ENCODE measurements around the gene CCDC40. TPM values are rescaled to one million over a fixed set of nuclear protein-coding genes. Genes with fewer than 3 reads are reported as not detected.

The CCDC40 gene
- total RNA-seq, 2 donors from 2014 or later: 21.7 to 38.9 TPM

- no peak overlapping the region for H3K27ac ChIP-seq (ENCODE audit: low read depth, low read length)
- peak; percentile 46 for DNase-seq
- 93% methylated on average over 7 to 16 of the region's 16 CpGs for WGBS, 2 experiments (ENCODE audit: insufficient coverage in 1 of 2, insufficient read length in 1 of 2)
- H3K4me1 ChIP-seq (ENCODE audit: control insufficient read depth, insufficient read depth, low read length): no peaks in the 10 kb centered on the region
- Mint-ChIP-seq H3K4me3 (no peak overlapping the region), H3K4me1 (peaks cover 3% of the 10 kb centered on the region), H3K27me3 (ENCODE audit: insufficient read depth) (peaks cover 7% of the 10 kb centered on the region), H3K27ac (no peak overlapping the region), H3K9me3 (no peaks in the 10 kb centered on the region), H3K36me3 (ENCODE audit: low read depth) (peaks cover 1% of the 10 kb centered on the region)
- TF ChIP-seq CTCF (conservative IDR thresholded peaks at IDR 0.05): no peak
- H3K27me3 ChIP-seq (ENCODE audit: control insufficient read depth, insufficient read depth, low read length, poor library complexity, severe bottlenecking): no peaks in the 10 kb centered on the region
- H3K4me3 ChIP-seq (ENCODE audit: low read length): no peak overlapping the region
- H3K9ac ChIP-seq (ENCODE audit: extremely low read depth, low read length, poor library complexity, severe bottlenecking): no peak overlapping the region
- H3K9me3 ChIP-seq (ENCODE audit: control insufficient read depth, low read length): no peaks in the 10 kb centered on the region
- H3K36me3 ChIP-seq (ENCODE audit: control insufficient read depth, insufficient read depth, low read length): no peaks in the 10 kb centered on the region
Measured at GRCh38 chr17:80095844-80096475, 59.5 kb downstream of the CCDC40 start.

- H3K4me1 Mint-ChIP-seq: peaks cover 3% of the 10 kb centered on the region
- Histone ChIP-seq H3K27ac (ENCODE audit: low read depth, low read length) (peak overlapping the region; percentile 63), H3K27me3 (ENCODE audit: control insufficient read depth, insufficient read depth, low read length, poor library complexity, severe bottlenecking) (no peaks in the 10 kb centered on the region), H3K36me3 (ENCODE audit: control insufficient read depth, insufficient read depth, low read length) (no peaks in the 10 kb centered on the region), H3K9me3 (ENCODE audit: control insufficient read depth, low read length) (no peaks in the 10 kb centered on the region), H3K4me1 (ENCODE audit: control insufficient read depth, insufficient read depth, low read length) (no peaks in the 10 kb centered on the region), H3K9ac (ENCODE audit: extremely low read depth, low read length, poor library complexity, severe bottlenecking) (no peak overlapping the region), H3K4me3 (ENCODE audit: low read length) (no peak overlapping the region)
- H3K36me3 Mint-ChIP-seq (ENCODE audit: low read depth): peaks cover 1% of the 10 kb centered on the region
- no peaks in the 10 kb centered on the region for H3K9me3 Mint-ChIP-seq
- 76 to 91% methylated on average over 8 to 12 of the region's 12 CpGs for WGBS, 2 experiments (ENCODE audit: insufficient coverage in 1 of 2, insufficient read length in 1 of 2)
- no peak for TF ChIP-seq CTCF (conservative IDR thresholded peaks at IDR 0.05)
- H3K27ac Mint-ChIP-seq: no peak overlapping the region
- no peak overlapping the region for H3K4me3 Mint-ChIP-seq
- H3K27me3 Mint-ChIP-seq (ENCODE audit: insufficient read depth): peaks cover 7% of the 10 kb centered on the region
- no peak for DNase-seq
Measured at GRCh38 chr17:80096561-80097021, 60.1 kb downstream of the CCDC40 start.

GRCh38 chr17:80097127-80097621 is 60.7 kb downstream of the CCDC40 start:
- H3K36me3 Mint-ChIP-seq (ENCODE audit: low read depth): peaks cover 1% of the 10 kb centered on the region
- DNase-seq: peak; percentile 44
- no peak overlapping the region for H3K9ac ChIP-seq (ENCODE audit: extremely low read depth, low read length, poor library complexity, severe bottlenecking)
- no peaks in the 10 kb centered on the region for H3K9me3 Mint-ChIP-seq
- peaks cover 7% of the 10 kb centered on the region for H3K27me3 Mint-ChIP-seq (ENCODE audit: insufficient read depth)
- no peaks in the 10 kb centered on the region for H3K36me3 ChIP-seq (ENCODE audit: control insufficient read depth, insufficient read depth, low read length)
- H3K27ac ChIP-seq (ENCODE audit: low read depth, low read length): peak overlapping the region; percentile 63
- H3K4me3 Mint-ChIP-seq: no peak overlapping the region
- no peaks in the 10 kb centered on the region for H3K9me3 ChIP-seq (ENCODE audit: control insufficient read depth, low read length)
- H3K4me1 ChIP-seq (ENCODE audit: control insufficient read depth, insufficient read depth, low read length): no peaks in the 10 kb centered on the region
- no peak for TF ChIP-seq CTCF (conservative IDR thresholded peaks at IDR 0.05)
- peaks cover 6% of the 10 kb centered on the region for H3K4me1 Mint-ChIP-seq
- H3K27ac Mint-ChIP-seq: no peak overlapping the region
- WGBS, 2 experiments (ENCODE audit: insufficient coverage in 1 of 2, insufficient read length in 1 of 2): 93% methylated on average over 11 to 17 of the region's 17 CpGs
- H3K27me3 ChIP-seq (ENCODE audit: control insufficient read depth, insufficient read depth, low read length, poor library complexity, severe bottlenecking): no peaks in the 10 kb centered on the region
- no peak overlapping the region for H3K4me3 ChIP-seq (ENCODE audit: low read length)

Measured in endodermal cell (in vitro differentiated cells).